Thyroid gland (tissue), 4 donors: ENCODE results near the gene MAGEB17. TPM values are rescaled to one million over a fixed set of nuclear protein-coding genes. Genes with fewer than 3 reads are reported as not detected.

Source experiments
- DNase-seq, 2 donors: peaks; one replicate each; pipeline ENCODE4 v3.0.0-alpha.2; 2019
- H3K27ac ChIP-seq, 3 donors: fragments of 200-600 bp; sonication (generic); 1 replicate in 2 of 3; 2 replicates in 1 of 3; pipeline ENCODE4 v1.5.1; 2016 to 2019; ENCODE audit warnings: mild to moderate bottlenecking in 1 of 3, moderate library complexity in 1 of 3
- H3K27me3 ChIP-seq: fragments of 200-600 bp; sonication (generic); one replicate; pipeline ENCODE4 v1.5.1; 2019
- H3K36me3 ChIP-seq, 2 donors: fragments of 200-600 bp; sonication (generic); one replicate each; pipeline ENCODE4 v1.5.1; 2016 to 2019
- H3K4me1 ChIP-seq, 2 donors: fragments of 200-600 bp; sonication (generic); one replicate each; pipeline ENCODE4 v1.5.1; 2017 to 2019
- H3K4me3 ChIP-seq, 3 donors: fragments of 200-600 bp; sonication (generic); replicated peaks in 1 of 3; 1 replicate in 2 of 3; 2 replicates in 1 of 3; pipeline ENCODE4 v1.5.1; 2016; ENCODE audit warnings: mild to moderate bottlenecking in 1 of 3
- H3K9me3 ChIP-seq: fragments of 200-600 bp; sonication (generic); one replicate; pipeline ENCODE4 v1.5.1; 2017
- CTCF ChIP-seq, 6 experiments: fragments of 200-600 bp in 3 of 6; fragments of 450-650 bp in 3 of 6; sonication (generic) in 3 of 6; IDR thresholded peaks; one replicate each; pipeline ENCODE4 v1.5.1; 2016 to 2019; ENCODE audit warnings: antibody characterized with exemption in 6 of 6, mild to moderate bottlenecking in 2 of 6, inconsistent platforms in 1 of 6, moderate library complexity in 1 of 6
- POLR2A ChIP-seq, 2 donors: fragments of 450-650 bp; IDR thresholded peaks; one replicate each; pipeline ENCODE4 v1.6.1; 2017; ENCODE audit warnings: antibody characterized with exemption in 2 of 2, mild to moderate bottlenecking in 2 of 2, moderate library complexity in 1 of 2
- WGBS, 2 donors: methylation state at CpG; one replicate each; pipeline ENCODE4 v1.1.5; 2017; 5-methylcytosine and 5-hydroxymethylcytosine counted together
- intact Hi-C: fragments of 100-400 bp; cut with DNase I; formaldehyde crosslinking; loops from one replicate; pipeline ENCODE4 v1.15.1; 2023
- total RNA-seq, 4 donors: library from RNA; depleted of rRNA; stranded (reverse); fragments of >200 nt; gene quantifications; one replicate each; pipeline ENCODE4 v1.2.3, GENCODE V29; 2016

The MAGEB17 gene
- total RNA-seq, 4 donors from 2014 or later = 0.33 to 0.40 (median 0.39) TPM; not detected in 1

GRCh38 chrX:16215660-16216059 lies 48.4 kb downstream of the MAGEB17 start:
- H3K36me3 ChIP-seq = no peaks in the 10 kb centered on the region
- intact Hi-C loops = no loop called here
- H3K27me3 ChIP-seq = no peaks in the 10 kb centered on the region
- H3K9me3 ChIP-seq = no peaks in the 10 kb centered on the region
- H3K4me1 ChIP-seq = no peaks in the 10 kb centered on the region
- no peak for TF ChIP-seq CTCF (IDR thresholded peaks at IDR 0.05)
- TF ChIP-seq POLR2A (IDR thresholded peaks at IDR 0.05) = no peak
- DNase-seq = no peak
- 92 to 100% methylated on average over 1 of the region's 1 CpG for WGBS, 2 donors
- H3K4me3 ChIP-seq = no peak overlapping the region
- no peak overlapping the region for H3K27ac ChIP-seq

Other genes starting within 250 kb of the MAGEB17 start
- under 1 TPM in 1 of 4 donors, not detected in 3; 0.67 TPM for gene GRPR, start 43.9 kb upstream of the MAGEB17 start, total RNA-seq